Measurements from ENCODE around the gene DNAJB6. TPM values are rescaled to one million over a fixed set of nuclear protein-coding genes. Genes with fewer than 3 reads are reported as not detected.

DNAJB6 gene
- total RNA-seq, 1 donor from 2014 or later: 122 TPM

- Mint-ChIP-seq H3K4me3 (ENCODE audit: low read depth) (no peak overlapping the region), H3K27me3 (ENCODE audit: low read depth) (no peaks in the 10 kb centered on the region), H3K36me3 (ENCODE audit: low read depth) (no peaks in the 10 kb centered on the region), H3K9me3 (no peaks in the 10 kb centered on the region), H3K27ac (no peak overlapping the region), H3K4me1 (ENCODE audit: low read depth) (peaks cover 14% of the 10 kb centered on the region)
- intact Hi-C loops (cut with micrococcal nuclease): loop anchor here (5.0 kb wide), 1 partner anchor 253 kb away; no protein-coding TSS in a partner anchor
- no peak for DNase-seq (ENCODE audit: low spot score)
Observed at GRCh38 chr7:157434701-157435100, 97.9 kb downstream of the DNAJB6 start.

GRCh38 chr7:157436076-157436475 is 99.3 kb downstream of the DNAJB6 start:
- H3K4me1 Mint-ChIP-seq (ENCODE audit: low read depth): peaks cover 14% of the 10 kb centered on the region
- H3K27me3 Mint-ChIP-seq (ENCODE audit: low read depth): no peaks in the 10 kb centered on the region
- no peak overlapping the region for H3K4me3 Mint-ChIP-seq (ENCODE audit: low read depth)
- H3K9me3 Mint-ChIP-seq: no peaks in the 10 kb centered on the region
- no peak overlapping the region for H3K27ac Mint-ChIP-seq
- DNase-seq (ENCODE audit: low spot score): no peak
- H3K36me3 Mint-ChIP-seq (ENCODE audit: low read depth): no peaks in the 10 kb centered on the region
- intact Hi-C loops (cut with micrococcal nuclease): no loop called here

DNA sequence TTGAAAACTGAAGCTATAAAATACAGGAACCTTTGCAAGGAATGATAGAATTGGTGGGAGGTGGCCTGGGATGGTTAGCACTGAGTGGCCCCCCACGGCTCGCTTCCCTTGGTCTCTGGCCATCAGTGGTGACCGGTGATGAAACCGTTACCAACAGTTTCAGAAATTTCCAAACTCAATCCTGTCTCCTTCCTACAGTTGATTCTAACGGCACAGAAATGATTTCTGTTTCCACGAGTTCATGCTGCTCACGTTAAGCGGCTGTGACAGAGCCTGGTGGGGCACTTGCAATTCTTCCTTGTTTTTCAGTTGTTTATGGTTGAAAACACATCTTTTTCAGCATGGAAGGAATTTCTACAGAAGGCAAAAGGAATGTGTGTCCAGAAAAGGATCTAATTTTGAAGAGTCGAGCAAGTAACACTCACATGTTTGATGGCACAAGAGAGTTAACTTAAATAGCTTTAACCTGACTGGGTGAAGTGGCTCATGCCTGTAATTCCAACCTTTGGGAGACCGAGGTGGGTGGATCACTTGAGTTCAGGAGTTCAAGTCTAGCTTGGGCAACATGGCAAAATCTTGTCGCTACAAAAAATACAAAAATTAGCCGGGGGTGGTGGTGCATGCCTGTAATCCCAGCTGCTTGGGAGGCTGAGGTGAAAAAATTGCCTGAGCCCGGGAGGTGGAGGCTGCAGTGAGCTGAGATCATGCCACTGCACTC is 100.1 kb downstream of the DNAJB6 start:
- no peak overlapping the region for H3K4me3 Mint-ChIP-seq (ENCODE audit: low read depth)
- H3K4me1 Mint-ChIP-seq (ENCODE audit: low read depth): peaks cover 14% of the 10 kb centered on the region
- no peaks in the 10 kb centered on the region for H3K9me3 Mint-ChIP-seq
- DNase-seq (ENCODE audit: low spot score): no peak
- no peaks in the 10 kb centered on the region for H3K27me3 Mint-ChIP-seq (ENCODE audit: low read depth)
- H3K36me3 Mint-ChIP-seq (ENCODE audit: low read depth): no peaks in the 10 kb centered on the region
- intact Hi-C loops (cut with micrococcal nuclease): no loop called here
- no peak overlapping the region for H3K27ac Mint-ChIP-seq

- intact Hi-C loops (cut with micrococcal nuclease): no loop called here
- Mint-ChIP-seq H3K27me3 (ENCODE audit: low read depth) (no peaks in the 10 kb centered on the region), H3K36me3 (ENCODE audit: low read depth) (no peaks in the 10 kb centered on the region), H3K27ac (no peak overlapping the region), H3K4me3 (ENCODE audit: low read depth) (no peak overlapping the region), H3K9me3 (no peaks in the 10 kb centered on the region), H3K4me1 (ENCODE audit: low read depth) (peaks cover 11% of the 10 kb centered on the region)
- no peak for DNase-seq (ENCODE audit: low spot score)
Observed at GRCh38 chr7:157437519-157438061, 100.8 kb downstream of the DNAJB6 start.

- Mint-ChIP-seq H3K4me3 (ENCODE audit: low read depth) (no peak overlapping the region), H3K4me1 (ENCODE audit: low read depth) (peaks cover 4% of the 10 kb centered on the region), H3K27me3 (ENCODE audit: low read depth) (no peaks in the 10 kb centered on the region), H3K36me3 (ENCODE audit: low read depth) (no peaks in the 10 kb centered on the region), H3K27ac (no peak overlapping the region), H3K9me3 (no peaks in the 10 kb centered on the region)
- intact Hi-C loops (cut with micrococcal nuclease): no loop called here
- no peak for DNase-seq (ENCODE audit: low spot score)
Observed at GRCh38 chr7:157438121-157439025, 101.6 kb downstream of the DNAJB6 start.

DNA sequence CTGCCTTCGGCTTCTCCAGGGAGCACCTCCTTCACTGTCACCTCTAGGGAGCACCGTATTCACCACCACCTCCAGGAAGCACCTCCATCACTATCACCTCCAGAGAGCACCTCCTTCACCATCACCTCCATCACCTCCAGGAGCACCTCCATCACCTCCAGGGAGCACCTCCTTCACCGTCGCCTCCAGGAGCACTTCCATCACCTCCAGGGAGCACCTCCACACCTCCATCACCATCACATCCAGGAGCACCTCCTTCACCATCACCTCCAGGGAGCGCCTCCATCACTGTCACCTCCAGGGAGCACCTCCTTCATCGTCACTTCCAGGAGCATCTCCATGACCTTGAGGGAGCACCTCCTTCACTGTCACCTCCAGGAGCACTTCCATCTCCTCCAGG is 102.3 kb downstream of the DNAJB6 start:
- H3K27me3 Mint-ChIP-seq (ENCODE audit: low read depth): no peaks in the 10 kb centered on the region
- H3K27ac Mint-ChIP-seq: no peak overlapping the region
- no peak for DNase-seq (ENCODE audit: low spot score)
- H3K9me3 Mint-ChIP-seq: no peaks in the 10 kb centered on the region
- H3K4me3 Mint-ChIP-seq (ENCODE audit: low read depth): no peak overlapping the region
- H3K36me3 Mint-ChIP-seq (ENCODE audit: low read depth): no peaks in the 10 kb centered on the region
- intact Hi-C loops (cut with micrococcal nuclease): no loop called here
- no peaks in the 10 kb centered on the region for H3K4me1 Mint-ChIP-seq (ENCODE audit: low read depth)

- no peak overlapping the region for H3K27ac Mint-ChIP-seq
- H3K9me3 Mint-ChIP-seq: no peaks in the 10 kb centered on the region
- H3K27me3 Mint-ChIP-seq (ENCODE audit: low read depth): no peaks in the 10 kb centered on the region
- no peaks in the 10 kb centered on the region for H3K4me1 Mint-ChIP-seq (ENCODE audit: low read depth)
- no peak for DNase-seq (ENCODE audit: low spot score)
- no peak overlapping the region for H3K4me3 Mint-ChIP-seq (ENCODE audit: low read depth)
- intact Hi-C loops (cut with micrococcal nuclease): no loop called here
- H3K36me3 Mint-ChIP-seq (ENCODE audit: low read depth): no peaks in the 10 kb centered on the region
Observed at GRCh38 chr7:157439761-157440160, 103.0 kb downstream of the DNAJB6 start.

GRCh38 chr7:157440346-157441022 is 103.7 kb downstream of the DNAJB6 start:
- H3K27ac Mint-ChIP-seq: no peak overlapping the region
- no peaks in the 10 kb centered on the region for H3K4me1 Mint-ChIP-seq (ENCODE audit: low read depth)
- no peaks in the 10 kb centered on the region for H3K36me3 Mint-ChIP-seq (ENCODE audit: low read depth)
- no peak for DNase-seq (ENCODE audit: low spot score)
- no peaks in the 10 kb centered on the region for H3K27me3 Mint-ChIP-seq (ENCODE audit: low read depth)
- no peaks in the 10 kb centered on the region for H3K9me3 Mint-ChIP-seq
- no peak overlapping the region for H3K4me3 Mint-ChIP-seq (ENCODE audit: low read depth)
- intact Hi-C loops (cut with micrococcal nuclease): no loop called here

DNA sequence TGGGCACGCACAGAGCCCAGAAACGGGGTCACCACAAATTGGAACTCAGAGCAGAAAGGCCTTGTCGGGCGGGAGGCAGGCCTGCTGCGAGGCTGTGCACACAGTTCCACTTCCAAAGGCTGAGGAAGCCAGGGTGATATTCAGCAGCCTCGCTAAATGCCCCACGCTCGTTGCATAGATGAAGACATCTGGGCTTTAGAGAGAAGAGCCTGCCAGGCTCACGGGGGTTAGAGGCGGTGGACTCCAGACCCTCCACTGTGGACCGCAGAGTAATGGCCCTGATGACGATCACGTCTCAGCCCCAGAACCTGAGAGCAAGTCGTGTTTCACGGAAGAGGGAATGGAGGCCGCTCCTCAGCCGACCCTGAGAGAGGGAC is 104.2 kb downstream of the DNAJB6 start:
- no peaks in the 10 kb centered on the region for H3K27me3 Mint-ChIP-seq (ENCODE audit: low read depth)
- no peak for DNase-seq (ENCODE audit: low spot score)
- H3K4me3 Mint-ChIP-seq (ENCODE audit: low read depth): no peak overlapping the region
- no peaks in the 10 kb centered on the region for H3K9me3 Mint-ChIP-seq
- no peaks in the 10 kb centered on the region for H3K4me1 Mint-ChIP-seq (ENCODE audit: low read depth)
- H3K27ac Mint-ChIP-seq: no peak overlapping the region
- intact Hi-C loops (cut with micrococcal nuclease): no loop called here
- no peaks in the 10 kb centered on the region for H3K36me3 Mint-ChIP-seq (ENCODE audit: low read depth)

- H3K27ac Mint-ChIP-seq: no peak overlapping the region
- H3K4me1 Mint-ChIP-seq (ENCODE audit: low read depth): no peaks in the 10 kb centered on the region
- H3K9me3 Mint-ChIP-seq: no peaks in the 10 kb centered on the region
- intact Hi-C loops (cut with micrococcal nuclease): no loop called here
- H3K27me3 Mint-ChIP-seq (ENCODE audit: low read depth): no peaks in the 10 kb centered on the region
- H3K4me3 Mint-ChIP-seq (ENCODE audit: low read depth): no peak overlapping the region
- H3K36me3 Mint-ChIP-seq (ENCODE audit: low read depth): no peaks in the 10 kb centered on the region
- DNase-seq (ENCODE audit: low spot score): no peak
Observed at GRCh38 chr7:157442456-157442855, 105.7 kb downstream of the DNAJB6 start.

DNA sequence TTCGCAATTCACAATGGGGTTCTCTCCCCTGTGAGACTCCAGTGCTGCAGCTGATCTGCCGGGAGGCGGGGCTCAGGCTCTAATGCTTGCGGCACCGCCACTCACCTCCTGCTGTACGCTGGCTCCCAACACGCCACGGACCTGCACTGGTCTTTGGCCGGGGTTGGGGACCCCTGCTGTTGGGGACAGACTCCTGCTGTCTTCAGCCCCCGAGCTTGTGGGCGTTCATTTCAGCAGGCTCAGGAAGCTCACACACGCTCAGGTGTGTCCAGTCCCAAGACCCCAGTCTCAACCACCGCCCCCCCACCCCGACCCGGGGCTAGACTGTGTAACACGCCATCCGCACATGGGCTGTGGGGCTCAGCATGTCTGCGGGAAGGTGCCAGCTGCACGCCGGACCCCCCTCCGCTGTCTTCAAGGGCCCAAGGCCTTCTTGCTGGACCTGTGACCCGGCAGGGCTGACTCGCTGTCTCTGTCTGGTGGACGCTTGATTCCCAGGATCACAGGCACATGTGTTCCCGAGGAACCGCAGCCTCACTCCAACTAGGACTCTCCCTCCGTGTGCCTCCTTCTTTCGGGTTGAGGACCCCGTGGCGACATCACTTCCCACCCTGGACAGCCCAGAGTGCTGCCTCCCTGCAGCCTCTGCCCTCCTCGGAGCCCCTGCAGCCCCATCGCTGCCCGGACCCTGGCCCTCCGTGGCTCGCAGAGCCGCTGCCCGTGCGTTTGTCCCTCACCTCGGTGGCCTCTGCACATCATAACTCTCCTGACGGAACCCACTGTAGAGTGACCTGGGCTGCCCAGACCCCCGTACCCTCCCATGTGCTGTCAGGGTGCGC is 106.4 kb downstream of the DNAJB6 start:
- Mint-ChIP-seq H3K4me1 (ENCODE audit: low read depth) (no peaks in the 10 kb centered on the region), H3K9me3 (no peaks in the 10 kb centered on the region), H3K27me3 (ENCODE audit: low read depth) (no peaks in the 10 kb centered on the region), H3K36me3 (ENCODE audit: low read depth) (no peaks in the 10 kb centered on the region), H3K27ac (no peak overlapping the region), H3K4me3 (ENCODE audit: low read depth) (no peak overlapping the region)
- no peak for DNase-seq (ENCODE audit: low spot score)
- intact Hi-C loops (cut with micrococcal nuclease): no loop called here
